Activated naive CD4-positive, alpha-beta T cell treated with anti-CD3 and anti-CD28 coated beads for 36 hours (primary cell): ENCODE data around the gene ADAM12. TPM values are rescaled to one million over a fixed set of nuclear protein-coding genes. Genes with fewer than 3 reads are reported as not detected.

Experiments
- CTCF ChIA-PET: fragments of 350-600 bp; sonication (Branson Sonifier 250); formaldehyde crosslinking; loops from one replicate; lab custom pipeline; 2021; ENCODE audit warnings: antibody characterized with exemption; lab: Charles Lee
- DNase-seq: peaks from one replicate; pipeline ENCODE4 v3.0.0-alpha.2; 2020
- H3K27ac Mint-ChIP-seq: one replicate; pipeline ENCODE4 v1.8.0; 2021; ENCODE audit warnings: mild to moderate bottlenecking, mixed read lengths
- H3K27me3 Mint-ChIP-seq: one replicate; pipeline ENCODE4 v1.8.0; 2021; ENCODE audit warnings: low read depth, mixed read lengths
- H3K36me3 Mint-ChIP-seq: one replicate; pipeline ENCODE4 v1.8.0; 2021; ENCODE audit warnings: low read depth, mixed read lengths
- H3K4me1 Mint-ChIP-seq: one replicate; pipeline ENCODE4 v1.8.0; 2021; ENCODE audit warnings: low read depth, mixed read lengths
- H3K4me3 Mint-ChIP-seq: one replicate; pipeline ENCODE4 v1.8.0; 2021; ENCODE audit warnings: mild to moderate bottlenecking, moderate library complexity, mixed read lengths
- H3K9me3 Mint-ChIP-seq: one replicate; pipeline ENCODE4 v1.8.0; 2021; ENCODE audit warnings: mixed read lengths
- intact Hi-C: fragments of 100-400 bp; cut with micrococcal nuclease; formaldehyde crosslinking; loops from one replicate; pipeline ENCODE4 v1.15.1; 2023
- total RNA-seq, 2 experiments: library from RNA; stranded (reverse); gene quantifications; one replicate each; pipeline ENCODE4 v1.2.3, GENCODE V29; 2021

ADAM12 gene
- total RNA-seq, 2 experiments from 2014 or later: not detected

- H3K27ac Mint-ChIP-seq: no peak overlapping the region
- peaks cover 2% of the 10 kb centered on the region for H3K9me3 Mint-ChIP-seq
- CTCF ChIA-PET: no interaction called here
- intact Hi-C loops: no loop called here
- H3K27me3 Mint-ChIP-seq: no peaks in the 10 kb centered on the region
- no peaks in the 10 kb centered on the region for H3K36me3 Mint-ChIP-seq
- H3K4me3 Mint-ChIP-seq: no peak overlapping the region
- no peaks in the 10 kb centered on the region for H3K4me1 Mint-ChIP-seq
- no peak for DNase-seq
Measured at GRCh38 chr10:126123466-126123865, 264.8 kb downstream of the ADAM12 start.

GRCh38 chr10:126122881-126123280, 265.4 kb downstream of the ADAM12 start:
- intact Hi-C loops: no loop called here
- Mint-ChIP-seq H3K36me3 (no peaks in the 10 kb centered on the region), H3K4me1 (no peaks in the 10 kb centered on the region), H3K27me3 (no peaks in the 10 kb centered on the region), H3K4me3 (no peak overlapping the region), H3K9me3 (no peaks in the 10 kb centered on the region), H3K27ac (no peak overlapping the region)
- CTCF ChIA-PET: no interaction called here
- DNase-seq: no peak

GRCh38 chr10:126119599-126119998, 268.7 kb downstream of the ADAM12 start:
- Mint-ChIP-seq H3K9me3 (no peaks in the 10 kb centered on the region), H3K4me1 (no peaks in the 10 kb centered on the region), H3K27ac (no peak overlapping the region), H3K27me3 (no peaks in the 10 kb centered on the region), H3K4me3 (no peak overlapping the region), H3K36me3 (no peaks in the 10 kb centered on the region)
- DNase-seq: no peak
- intact Hi-C loops: no loop called here
- CTCF ChIA-PET: no interaction called here

GRCh38 chr10:126118476-126118875, 269.8 kb downstream of the ADAM12 start:
- no peaks in the 10 kb centered on the region for H3K4me1 Mint-ChIP-seq
- H3K27me3 Mint-ChIP-seq: peaks cover 2% of the 10 kb centered on the region
- no peak for DNase-seq
- intact Hi-C loops: no loop called here
- H3K36me3 Mint-ChIP-seq: no peaks in the 10 kb centered on the region
- CTCF ChIA-PET: interaction anchor here (0.6 kb wide), 1 partner anchor 418 kb away, joined by 3 read pairs; no protein-coding TSS in a partner anchor
- H3K4me3 Mint-ChIP-seq: no peak overlapping the region
- peaks cover 1% of the 10 kb centered on the region for H3K9me3 Mint-ChIP-seq
- no peak overlapping the region for H3K27ac Mint-ChIP-seq

GRCh38 chr10:126117196-126117595, 271.1 kb downstream of the ADAM12 start:
- CTCF ChIA-PET: no interaction called here
- Mint-ChIP-seq H3K27me3 (peaks cover 2% of the 10 kb centered on the region), H3K27ac (no peak overlapping the region), H3K9me3 (peaks cover 1% of the 10 kb centered on the region), H3K36me3 (no peaks in the 10 kb centered on the region), H3K4me1 (no peaks in the 10 kb centered on the region), H3K4me3 (no peak overlapping the region)
- intact Hi-C loops: no loop called here
- no peak for DNase-seq

GRCh38 chr10:126115886-126116285, 272.4 kb downstream of the ADAM12 start:
- Mint-ChIP-seq H3K27ac (no peak overlapping the region), H3K36me3 (no peaks in the 10 kb centered on the region), H3K9me3 (peaks cover 1% of the 10 kb centered on the region), H3K27me3 (peaks cover 5% of the 10 kb centered on the region), H3K4me3 (no peak overlapping the region), H3K4me1 (no peaks in the 10 kb centered on the region)
- no peak for DNase-seq
- CTCF ChIA-PET: no interaction called here
- intact Hi-C loops: no loop called here

DNA sequence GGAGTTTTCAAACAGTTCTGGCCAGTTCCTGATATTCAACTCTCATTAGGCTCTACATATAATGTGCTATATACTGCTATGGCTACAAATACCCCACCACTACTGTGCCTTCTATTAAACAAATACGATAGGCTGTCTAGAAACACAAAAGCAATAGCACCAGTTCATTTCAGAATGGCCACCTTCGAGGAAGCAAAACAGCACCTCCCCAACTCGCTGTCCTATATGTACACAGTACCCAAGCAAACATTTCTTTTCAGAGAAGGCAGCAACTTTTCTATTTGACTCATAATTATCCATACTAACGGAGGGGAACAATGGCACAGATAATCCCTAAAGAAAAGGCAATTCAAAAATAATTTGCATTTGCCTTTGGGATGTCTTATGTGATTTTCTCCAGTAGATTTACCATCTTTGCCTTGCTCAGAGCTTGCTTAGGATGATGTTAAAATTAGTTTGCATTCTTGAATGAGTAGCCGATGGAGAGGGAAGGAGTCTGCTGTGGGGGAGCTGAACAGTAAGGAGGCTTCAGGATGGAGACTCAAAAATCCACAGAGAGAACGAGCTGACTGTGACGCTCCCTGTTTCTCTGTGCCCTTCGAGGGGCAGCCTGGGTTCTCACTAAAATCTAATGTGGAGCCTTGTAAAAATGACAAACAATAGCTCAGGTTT, 273.3 kb downstream of the ADAM12 start:
- CTCF ChIA-PET: no interaction called here

GRCh38 chr10:126111516-126111915, 276.8 kb downstream of the ADAM12 start:
- no peaks in the 10 kb centered on the region for H3K36me3 Mint-ChIP-seq
- no peak overlapping the region for H3K27ac Mint-ChIP-seq
- H3K4me3 Mint-ChIP-seq: no peak overlapping the region
- CTCF ChIA-PET: no interaction called here
- peaks cover 12% of the 10 kb centered on the region for H3K27me3 Mint-ChIP-seq
- intact Hi-C loops: no loop called here
- H3K9me3 Mint-ChIP-seq: peaks cover 1% of the 10 kb centered on the region
- H3K4me1 Mint-ChIP-seq: no peaks in the 10 kb centered on the region
- no peak for DNase-seq

More for the DNA sequence above, 273.3 kb downstream of the ADAM12 start:
- Mint-ChIP-seq H3K27me3 (peaks cover 9% of the 10 kb centered on the region), H3K4me1 (no peaks in the 10 kb centered on the region), H3K4me3 (no peak overlapping the region), H3K9me3 (peaks cover 1% of the 10 kb centered on the region), H3K27ac (no peak overlapping the region), H3K36me3 (no peaks in the 10 kb centered on the region)
- no peak for DNase-seq
- intact Hi-C loops: no loop called here

DNA sequence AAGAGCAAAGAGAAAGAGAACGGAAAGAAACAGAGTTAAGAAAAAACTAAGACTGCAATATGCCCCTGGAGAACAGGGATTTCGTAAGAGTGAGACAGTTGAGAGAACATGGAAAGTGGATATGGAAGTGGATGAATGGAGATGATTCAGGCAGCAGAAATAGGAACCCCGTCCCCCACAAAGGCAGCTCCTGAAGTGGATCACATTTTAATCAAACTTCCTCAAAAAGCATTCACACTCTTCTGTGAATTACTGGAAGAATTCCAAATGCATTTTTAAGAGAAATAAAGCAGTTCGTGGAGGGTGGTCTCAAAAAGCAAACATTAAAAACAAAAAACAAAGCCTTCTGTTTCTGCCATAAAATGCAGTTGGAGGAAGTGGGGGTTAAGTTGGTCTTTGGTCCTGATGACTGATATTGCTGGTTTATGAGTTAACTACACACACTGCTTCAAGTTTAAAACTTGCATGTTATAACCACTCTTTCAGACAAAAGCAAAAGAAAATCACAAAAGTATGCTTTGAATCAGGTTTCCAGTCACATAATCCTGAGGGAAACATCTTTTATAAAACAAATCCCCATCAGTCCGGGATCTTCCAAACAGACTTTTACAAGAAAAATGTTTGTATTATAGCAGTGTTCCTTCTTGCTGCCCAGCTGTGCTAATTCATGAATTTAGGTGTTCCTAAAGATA, 277.6 kb downstream of the ADAM12 start:
- Mint-ChIP-seq H3K9me3 (peaks cover 1% of the 10 kb centered on the region), H3K27me3 (peaks cover 12% of the 10 kb centered on the region), H3K27ac (no peak overlapping the region), H3K4me3 (no peak overlapping the region), H3K36me3 (no peaks in the 10 kb centered on the region), H3K4me1 (no peaks in the 10 kb centered on the region)
- intact Hi-C loops: no loop called here
- CTCF ChIA-PET: interaction anchor here (0.6 kb wide), 1 partner anchor 608 kb away, joined by 6 read pairs; no protein-coding TSS in a partner anchor
- DNase-seq: no peak

DNA sequence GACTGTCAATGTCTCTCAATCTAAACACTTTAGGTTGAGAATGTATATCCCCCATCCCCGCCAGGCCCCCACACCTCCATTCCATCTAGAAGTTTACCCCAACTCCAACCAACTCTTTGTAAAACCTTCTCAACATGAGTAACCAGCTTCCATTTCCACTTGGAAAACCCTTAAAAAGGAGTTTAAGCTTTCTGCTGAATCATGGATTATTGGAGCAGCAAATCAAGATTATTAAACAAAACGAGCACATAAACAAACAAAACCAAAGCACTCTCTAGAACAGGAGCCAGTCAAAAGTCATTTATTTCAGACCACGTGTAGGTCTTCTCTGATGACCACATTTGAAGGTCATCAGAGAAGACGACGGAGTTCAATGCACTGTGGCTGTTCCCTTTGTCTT, 278.4 kb downstream of the ADAM12 start:
- Mint-ChIP-seq H3K27ac (no peak overlapping the region), H3K27me3 (peaks cover 12% of the 10 kb centered on the region), H3K4me3 (no peak overlapping the region), H3K9me3 (peaks cover 1% of the 10 kb centered on the region), H3K36me3 (no peaks in the 10 kb centered on the region), H3K4me1 (no peaks in the 10 kb centered on the region)
- intact Hi-C loops: no loop called here
- CTCF ChIA-PET: no interaction called here
- DNase-seq: no peak

DNA sequence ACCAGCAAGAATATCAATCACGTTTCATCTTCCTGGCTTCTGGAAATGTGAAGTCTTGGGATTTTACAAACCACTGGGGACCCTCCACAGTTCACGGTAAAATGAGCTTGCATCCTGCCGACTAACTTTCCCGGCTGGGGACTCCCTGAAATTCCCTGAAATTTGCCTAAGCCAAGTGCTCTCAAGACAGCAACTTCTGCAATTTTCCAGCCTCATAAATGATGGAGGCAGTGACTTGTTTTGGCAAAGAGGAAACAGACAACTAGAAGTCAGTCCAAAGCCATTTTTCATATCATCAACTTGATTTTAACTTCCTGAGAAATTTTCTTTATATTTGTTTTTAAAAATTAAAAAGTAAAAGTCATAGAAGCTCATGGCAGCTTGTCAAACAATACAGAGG, 279.6 kb downstream of the ADAM12 start:
- Mint-ChIP-seq H3K9me3 (peaks cover 1% of the 10 kb centered on the region), H3K4me1 (no peaks in the 10 kb centered on the region), H3K27ac (no peak overlapping the region), H3K4me3 (no peak overlapping the region), H3K27me3 (peaks cover 12% of the 10 kb centered on the region), H3K36me3 (no peaks in the 10 kb centered on the region)
- DNase-seq: no peak
- CTCF ChIA-PET: no interaction called here
- intact Hi-C loops: no loop called here

GRCh38 chr10:126104767-126105166, 283.5 kb downstream of the ADAM12 start:
- H3K36me3 Mint-ChIP-seq: no peaks in the 10 kb centered on the region
- DNase-seq: no peak
- peaks cover 3% of the 10 kb centered on the region for H3K27me3 Mint-ChIP-seq
- no peaks in the 10 kb centered on the region for H3K9me3 Mint-ChIP-seq
- no peaks in the 10 kb centered on the region for H3K4me1 Mint-ChIP-seq
- H3K4me3 Mint-ChIP-seq: no peak overlapping the region
- CTCF ChIA-PET: no interaction called here
- intact Hi-C loops: no loop called here
- H3K27ac Mint-ChIP-seq: no peak overlapping the region

GRCh38 chr10:126102636-126103035, 285.6 kb downstream of the ADAM12 start:
- H3K9me3 Mint-ChIP-seq: no peaks in the 10 kb centered on the region
- no peak for DNase-seq
- peaks cover 3% of the 10 kb centered on the region for H3K27me3 Mint-ChIP-seq
- H3K4me1 Mint-ChIP-seq: no peaks in the 10 kb centered on the region
- intact Hi-C loops: no loop called here
- no peak overlapping the region for H3K4me3 Mint-ChIP-seq
- no peaks in the 10 kb centered on the region for H3K36me3 Mint-ChIP-seq
- CTCF ChIA-PET: no interaction called here
- H3K27ac Mint-ChIP-seq: no peak overlapping the region
